SJSA1 (cell line): ENCODE measurements around the gene RIMS4. TPM values are rescaled to one million over a fixed set of nuclear protein-coding genes. Genes with fewer than 3 reads are reported as not detected.
"Not testable (repeated sequence)": the region's sequence is repeated elsewhere in the genome, so short reads cannot be mapped to it uniquely, and the experiment has no call there.

Experiments
- DNase-seq, 2 experiments: peaks; one replicate each; pipeline ENCODE4 v3.0.0-alpha.2; 2015 to 2020; ENCODE audit warnings: low spot score in 2 of 2, low read depth in 1 of 2
- H3K27ac ChIP-seq: fragments of 250-450 bp; sonication (Bioruptor Pico); 2 replicates; pipeline ENCODE4 v1.5.1; 2020; ENCODE audit warnings: mild to moderate bottlenecking, moderate library complexity
- H3K27me3 ChIP-seq: fragments of 250-450 bp; sonication (Bioruptor Pico); replicated peaks from 2 replicates; pipeline ENCODE4 v1.5.1; 2020; ENCODE audit warnings: mild to moderate bottlenecking, moderate library complexity
- H3K36me3 ChIP-seq: fragments of 250-450 bp; sonication (Bioruptor Pico); 2 replicates; pipeline ENCODE4 v1.5.1; 2020; ENCODE audit warnings: mild to moderate bottlenecking
- H3K4me1 ChIP-seq: fragments of 250-450 bp; sonication (Bioruptor Pico); replicated peaks from 2 replicates; pipeline ENCODE4 v1.6.1; 2021; ENCODE audit warnings: mild to moderate bottlenecking
- H3K4me3 ChIP-seq: fragments of 250-450 bp; sonication (Bioruptor Pico); 2 replicates; pipeline ENCODE4 v1.5.1; 2020; ENCODE audit warnings: mild to moderate bottlenecking
- H3K9me3 ChIP-seq: fragments of 250-450 bp; sonication (Bioruptor Pico); replicated peaks from 2 replicates; pipeline ENCODE4 v1.5.1; 2020; ENCODE audit warnings: mild to moderate bottlenecking
- total RNA-seq: library from RNA; depleted of rRNA; stranded (reverse); fragments of >200 nt; shearing (Covaris generic); gene quantifications from 2 replicates; pipeline ENCODE4 v1.2.3, GENCODE V29; 2014

The RIMS4 gene
- total RNA-seq, 1 experiment from 2014 or later, result not detected

- H3K36me3 ChIP-seq, result no peaks in the 10 kb centered on the region
- H3K4me3 ChIP-seq, result no peak overlapping the region
- peaks cover 33% of the 10 kb centered on the region for H3K27me3 ChIP-seq
- H3K4me1 ChIP-seq, result no peaks in the 10 kb centered on the region
- H3K27ac ChIP-seq, result no peak overlapping the region
- H3K9me3 ChIP-seq, result no peaks in the 10 kb centered on the region
- no peak for DNase-seq
Measured at GRCh38 chr20:44773070-44773829, 37.1 kb downstream of the RIMS4 start.

GRCh38 chr20:44772636-44773035 lies 37.7 kb downstream of the RIMS4 start:
- Histone ChIP-seq H3K36me3 (no peaks in the 10 kb centered on the region), H3K27ac (no peak overlapping the region), H3K9me3 (no peaks in the 10 kb centered on the region), H3K4me3 (no peak overlapping the region), H3K4me1 (no peaks in the 10 kb centered on the region), H3K27me3 (peaks cover 35% of the 10 kb centered on the region)
- no peak for DNase-seq

GRCh38 chr20:44771172-44771535 lies 39.2 kb downstream of the RIMS4 start:
- no peak overlapping the region for H3K27ac ChIP-seq
- H3K9me3 ChIP-seq, result no peaks in the 10 kb centered on the region
- H3K4me1 ChIP-seq, result no peaks in the 10 kb centered on the region
- no peak for DNase-seq
- H3K4me3 ChIP-seq, result no peak overlapping the region
- no peaks in the 10 kb centered on the region for H3K36me3 ChIP-seq
- peaks cover 40% of the 10 kb centered on the region for H3K27me3 ChIP-seq

- Histone ChIP-seq H3K36me3 (no peaks in the 10 kb centered on the region), H3K4me3 (no peak overlapping the region), H3K9me3 (no peaks in the 10 kb centered on the region), H3K4me1 (no peaks in the 10 kb centered on the region), H3K27ac (no peak overlapping the region), H3K27me3 (peaks cover 45% of the 10 kb centered on the region)
- DNase-seq, result no peak
Measured at GRCh38 chr20:44770484-44771171, 39.7 kb downstream of the RIMS4 start.

GRCh38 chr20:44769481-44769863 lies 40.9 kb downstream of the RIMS4 start:
- no peak for DNase-seq
- Histone ChIP-seq H3K36me3 (no peaks in the 10 kb centered on the region), H3K27ac (no peak overlapping the region), H3K4me1 (no peaks in the 10 kb centered on the region), H3K9me3 (no peaks in the 10 kb centered on the region), H3K4me3 (no peak overlapping the region), H3K27me3 (peaks cover 51% of the 10 kb centered on the region)

DNA sequence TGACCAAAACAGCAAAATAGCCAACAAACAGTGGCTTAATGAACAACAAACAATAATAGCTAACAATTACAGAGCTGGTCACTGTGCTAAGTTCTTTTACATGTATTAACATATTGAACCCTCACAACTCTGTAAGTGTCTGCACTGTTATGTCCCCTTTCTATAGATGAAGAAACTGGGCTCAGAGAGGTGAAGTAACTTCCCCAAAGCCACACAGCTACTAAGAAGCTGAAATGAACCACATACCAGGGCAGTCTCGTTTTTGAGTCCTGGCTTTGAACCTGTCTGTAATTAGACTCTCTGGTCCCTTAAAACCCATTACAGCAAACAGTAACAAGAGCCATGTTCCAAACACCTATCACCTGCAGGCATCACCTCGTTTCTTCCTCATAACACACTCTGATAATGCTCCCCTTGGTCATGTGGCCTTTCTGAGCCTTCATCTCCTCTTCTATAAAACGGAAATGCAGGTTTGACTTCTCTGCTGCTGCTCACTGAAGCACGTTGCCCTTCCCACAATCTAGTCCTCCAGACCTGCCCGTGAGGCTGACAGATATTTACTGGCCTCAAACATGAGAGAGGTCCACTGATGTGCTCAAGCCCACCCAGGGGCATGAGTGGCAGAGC lies 41.4 kb downstream of the RIMS4 start:
- DNase-seq, result no peak
- Histone ChIP-seq H3K4me3 (no peak overlapping the region), H3K27me3 (peaks cover 55% of the 10 kb centered on the region), H3K36me3 (no peaks in the 10 kb centered on the region), H3K9me3 (no peaks in the 10 kb centered on the region), H3K4me1 (no peaks in the 10 kb centered on the region), H3K27ac (no peak overlapping the region)

DNA sequence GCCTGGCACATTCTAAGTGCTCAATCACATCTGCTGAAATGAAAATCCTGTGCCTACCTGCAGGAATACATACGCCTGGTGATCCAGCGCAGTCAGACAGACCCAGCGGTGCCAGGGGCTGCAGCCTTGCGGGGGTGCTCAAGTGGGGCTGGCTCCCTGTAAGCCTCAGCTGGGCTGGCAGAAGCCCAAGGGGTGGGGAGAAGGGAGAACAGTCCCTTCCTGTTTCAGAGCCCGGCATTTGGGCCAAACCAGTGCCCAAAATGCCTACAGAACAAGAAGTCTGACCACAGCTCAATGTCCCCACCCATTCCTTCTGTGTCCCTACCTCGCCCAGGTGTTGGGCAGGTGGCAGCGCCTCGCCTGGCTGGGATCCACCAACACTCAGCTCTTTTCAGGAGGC lies 42.1 kb downstream of the RIMS4 start:
- H3K4me1 ChIP-seq, result no peaks in the 10 kb centered on the region
- no peak overlapping the region for H3K27ac ChIP-seq
- H3K9me3 ChIP-seq, result no peaks in the 10 kb centered on the region
- H3K27me3 ChIP-seq, result peaks cover 55% of the 10 kb centered on the region
- no peaks in the 10 kb centered on the region for H3K36me3 ChIP-seq
- no peak for DNase-seq
- no peak overlapping the region for H3K4me3 ChIP-seq

DNA sequence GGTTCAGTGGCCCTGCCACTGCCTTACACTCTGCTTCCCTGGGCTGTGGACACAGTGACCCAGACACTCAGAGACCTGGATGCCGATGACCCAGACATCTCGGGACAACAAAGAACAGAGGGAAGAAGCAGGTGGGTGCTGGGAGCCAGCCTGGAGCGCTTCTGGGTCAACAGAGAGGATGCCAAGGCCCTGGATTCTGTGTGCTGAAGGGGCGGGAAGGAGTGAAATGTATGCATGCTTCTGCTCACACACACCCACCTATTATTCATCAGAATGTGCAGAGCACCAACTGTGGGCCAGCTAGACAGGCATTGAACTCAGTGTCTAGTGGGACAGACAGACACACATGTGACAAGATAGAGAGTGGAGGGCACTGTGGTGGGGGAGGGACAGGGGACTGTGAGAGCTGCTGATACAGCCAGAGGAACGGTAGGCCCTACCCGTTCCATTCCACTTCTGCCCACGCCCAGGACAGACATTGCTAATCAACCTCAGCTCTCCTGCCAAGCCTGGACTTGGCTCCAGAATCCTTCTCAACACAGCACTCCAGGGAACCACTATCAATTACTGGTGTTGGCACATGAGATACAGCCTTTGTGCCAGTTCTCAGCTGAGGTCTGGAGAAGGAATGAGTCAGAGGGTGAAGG lies 44.5 kb downstream of the RIMS4 start:
- H3K36me3 ChIP-seq, result no peaks in the 10 kb centered on the region
- no peak for DNase-seq
- no peak overlapping the region for H3K4me3 ChIP-seq
- no peaks in the 10 kb centered on the region for H3K9me3 ChIP-seq
- H3K27me3 ChIP-seq, result peaks cover 42% of the 10 kb centered on the region
- no peaks in the 10 kb centered on the region for H3K4me1 ChIP-seq
- H3K27ac ChIP-seq, result no peak overlapping the region

DNA sequence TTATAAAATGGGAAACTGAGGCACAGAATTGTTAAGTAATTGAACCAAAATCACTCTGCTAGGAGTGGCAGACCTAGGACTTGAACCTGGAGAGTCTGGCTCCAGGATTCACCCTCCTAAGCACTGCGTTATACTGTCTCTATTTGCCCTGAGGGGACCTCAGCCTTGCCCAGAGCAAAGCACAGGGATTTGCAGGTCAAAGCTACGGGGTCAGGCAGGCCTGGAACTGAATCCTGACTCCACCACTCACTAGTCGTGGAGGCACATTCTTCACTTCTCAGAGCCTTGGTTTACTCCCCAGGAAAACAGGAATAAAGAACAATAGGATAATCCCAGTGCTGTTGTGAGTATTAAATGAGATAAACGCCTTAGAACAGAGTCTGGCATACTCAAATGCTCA lies 45.3 kb downstream of the RIMS4 start:
- H3K9me3 ChIP-seq, result no peaks in the 10 kb centered on the region
- no peaks in the 10 kb centered on the region for H3K36me3 ChIP-seq
- H3K27me3 ChIP-seq, result peaks cover 43% of the 10 kb centered on the region
- H3K4me1 ChIP-seq, result no peaks in the 10 kb centered on the region
- no peak overlapping the region for H3K4me3 ChIP-seq
- DNase-seq, result no peak
- no peak overlapping the region for H3K27ac ChIP-seq

DNA sequence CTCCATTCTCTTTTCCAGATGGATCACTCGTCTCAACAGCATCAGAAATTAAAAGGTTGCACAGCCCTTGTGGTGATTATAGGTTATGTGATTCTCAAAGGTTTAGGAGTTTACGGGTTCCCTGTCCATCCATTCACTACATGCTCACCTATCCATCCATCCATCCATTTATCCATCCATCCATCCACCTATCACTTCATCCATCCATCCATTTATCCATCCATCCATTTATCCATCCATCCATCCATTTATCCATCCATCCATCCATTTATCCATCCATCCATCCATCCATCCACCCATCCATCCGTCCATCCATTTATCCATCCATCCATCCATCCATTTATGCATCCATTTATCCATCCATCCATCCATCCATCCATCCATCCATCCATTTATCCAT lies 46.5 kb downstream of the RIMS4 start:
- not testable (repeated sequence) for H3K36me3 ChIP-seq, H3K4me1 ChIP-seq, DNase-seq, H3K9me3 ChIP-seq, H3K27ac ChIP-seq, H3K4me3 ChIP-seq
- H3K27me3 ChIP-seq, result peaks cover 34% of the 10 kb centered on the region

GRCh38 chr20:44762466-44763140 lies 47.7 kb downstream of the RIMS4 start:
- Histone ChIP-seq H3K27me3 (peaks cover 31% of the 10 kb centered on the region), H3K27ac (no peak overlapping the region), H3K4me1 (no peaks in the 10 kb centered on the region), H3K36me3 (no peaks in the 10 kb centered on the region), H3K4me3 (no peak overlapping the region), H3K9me3 (no peaks in the 10 kb centered on the region)
- no peak for DNase-seq

GRCh38 chr20:44761423-44761822 lies 48.9 kb downstream of the RIMS4 start:
- Histone ChIP-seq H3K4me3 (no peak overlapping the region), H3K36me3 (no peaks in the 10 kb centered on the region), H3K27ac (no peak overlapping the region), H3K4me1 (no peaks in the 10 kb centered on the region), H3K9me3 (no peaks in the 10 kb centered on the region), H3K27me3 (peaks cover 28% of the 10 kb centered on the region)
- no peak for DNase-seq

DNA sequence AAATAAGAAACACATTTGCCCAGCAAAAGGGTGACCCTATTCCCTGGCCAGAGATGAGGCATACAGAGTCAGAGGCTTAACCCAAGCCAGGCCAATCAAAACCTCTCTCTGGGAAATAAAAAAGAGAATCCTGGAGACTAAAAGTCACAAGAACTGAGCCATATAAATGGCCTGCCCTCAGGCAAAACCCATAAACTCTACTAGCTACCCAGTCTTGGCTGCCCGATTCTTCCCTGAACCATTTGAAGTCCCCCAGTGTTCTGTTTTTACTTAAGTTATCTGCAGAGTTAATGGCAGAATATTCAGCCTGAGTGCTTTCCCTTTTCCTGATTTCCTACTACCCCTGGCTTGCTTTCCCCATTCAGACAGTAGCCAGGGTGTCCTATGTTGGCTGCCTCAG lies 50.8 kb downstream of the RIMS4 start:
- H3K4me1 ChIP-seq, result no peaks in the 10 kb centered on the region
- H3K27ac ChIP-seq, result no peak overlapping the region
- no peaks in the 10 kb centered on the region for H3K36me3 ChIP-seq
- H3K9me3 ChIP-seq, result no peaks in the 10 kb centered on the region
- H3K27me3 ChIP-seq, result peaks cover 16% of the 10 kb centered on the region
- DNase-seq, result no peak
- H3K4me3 ChIP-seq, result no peak overlapping the region
